Ishikawa (cell line): ENCODE measurements around the gene ZC2HC1C.

Experiments
- CEBPB ChIP-seq: IDR thresholded peaks from 2 replicates; pipeline ENCODE4 v1.6.1; 2012
- CREB1 ChIP-seq: IDR thresholded peaks from 2 replicates; pipeline ENCODE4 v1.6.1; 2012; ENCODE audit warnings: low read depth
- EGR1 ChIP-seq: IDR thresholded peaks from 2 replicates; pipeline ENCODE4 v1.6.1; 2012
- EP300 ChIP-seq: IDR thresholded peaks from 2 replicates; pipeline ENCODE4 v1.6.1; 2012; ENCODE audit warnings: borderline replicate concordance
- FOXM1 ChIP-seq: IDR thresholded peaks from 2 replicates; pipeline ENCODE4 v1.6.1; 2012; ENCODE audit warnings: low read depth, borderline replicate concordance
- NFIC ChIP-seq: IDR thresholded peaks from 2 replicates; pipeline ENCODE4 v1.6.1; 2012
- RAD21 ChIP-seq: IDR thresholded peaks from 2 replicates; pipeline ENCODE4 v1.6.1; 2012; ENCODE audit warnings: low read depth
- TAF1 ChIP-seq: IDR thresholded peaks from 2 replicates; pipeline ENCODE4 v1.6.1; 2012; ENCODE audit warnings: low read depth, mild to moderate bottlenecking
- TCF12 ChIP-seq: IDR thresholded peaks from 2 replicates; pipeline ENCODE4 v1.6.1; 2012; ENCODE audit warnings: low read depth
- TEAD4 ChIP-seq: IDR thresholded peaks from 2 replicates; pipeline ENCODE4 v1.6.1; 2012
- YY1 ChIP-seq: IDR thresholded peaks from 2 replicates; pipeline ENCODE4 v1.6.1; 2012; ENCODE audit warnings: low read depth
- ZBTB7A ChIP-seq: IDR thresholded peaks from 2 replicates; pipeline ENCODE4 v1.6.1; 2012; ENCODE audit warnings: low read depth
- TF ChIP-seq, protein P1 (sequence below): IDR thresholded peaks from 2 replicates; pipeline ENCODE4 v1.6.1; 2012
- TF ChIP-seq, protein P2 (sequence below): IDR thresholded peaks from 2 replicates; pipeline ENCODE4 v1.6.1; 2012
- TF ChIP-seq, protein P3 (sequence below): IDR thresholded peaks from 2 replicates; pipeline ENCODE4 v1.6.1; 2012; ENCODE audit warnings: low read depth, mild to moderate bottlenecking

ZC2HC1C gene

DNA sequence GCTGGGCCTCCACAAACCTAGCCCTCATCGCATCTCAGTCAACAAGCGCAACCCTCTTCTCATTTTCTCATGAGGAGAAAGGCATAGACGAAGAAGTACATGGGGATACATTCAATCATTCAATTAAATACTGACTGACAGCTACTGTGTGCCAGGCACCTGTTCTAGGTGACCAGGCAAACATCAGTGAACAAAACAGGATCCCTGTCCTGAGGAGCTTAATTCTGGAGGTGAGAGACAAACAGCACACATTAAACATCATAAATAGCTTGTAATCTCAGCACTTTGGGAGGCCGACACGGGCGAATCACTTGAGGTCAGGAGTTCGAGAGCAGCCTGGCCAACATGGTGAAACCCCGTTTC, 5.3 kb upstream of the ZC2HC1C start:
- TF ChIP-seq, protein P1, sequence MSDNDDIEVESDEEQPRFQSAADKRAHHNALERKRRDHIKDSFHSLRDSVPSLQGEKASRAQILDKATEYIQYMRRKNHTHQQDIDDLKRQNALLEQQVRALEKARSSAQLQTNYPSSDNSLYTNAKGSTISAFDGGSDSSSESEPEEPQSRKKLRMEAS, result no peak
- no peak for TF ChIP-seq EGR1
- no peak for TF ChIP-seq TEAD4
- TF ChIP-seq, protein P2, sequence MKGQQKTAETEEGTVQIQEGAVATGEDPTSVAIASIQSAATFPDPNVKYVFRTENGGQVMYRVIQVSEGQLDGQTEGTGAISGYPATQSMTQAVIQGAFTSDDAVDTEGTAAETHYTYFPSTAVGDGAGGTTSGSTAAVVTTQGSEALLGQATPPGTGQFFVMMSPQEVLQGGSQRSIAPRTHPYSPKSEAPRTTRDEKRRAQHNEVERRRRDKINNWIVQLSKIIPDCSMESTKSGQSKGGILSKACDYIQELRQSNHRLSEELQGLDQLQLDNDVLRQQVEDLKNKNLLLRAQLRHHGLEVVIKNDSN, result no peak
- TF ChIP-seq YY1, result no peak
- no peak for TF ChIP-seq EP300
- TF ChIP-seq FOXM1, result no peak
- TF ChIP-seq TCF12, result no peak
- no peak for TF ChIP-seq NFIC
- TF ChIP-seq TAF1, result no peak
- no peak for TF ChIP-seq CEBPB
- TF ChIP-seq CREB1, result no peak
- TF ChIP-seq ZBTB7A, result no peak
- no peak for TF ChIP-seq RAD21
- TF ChIP-seq, protein P3, sequence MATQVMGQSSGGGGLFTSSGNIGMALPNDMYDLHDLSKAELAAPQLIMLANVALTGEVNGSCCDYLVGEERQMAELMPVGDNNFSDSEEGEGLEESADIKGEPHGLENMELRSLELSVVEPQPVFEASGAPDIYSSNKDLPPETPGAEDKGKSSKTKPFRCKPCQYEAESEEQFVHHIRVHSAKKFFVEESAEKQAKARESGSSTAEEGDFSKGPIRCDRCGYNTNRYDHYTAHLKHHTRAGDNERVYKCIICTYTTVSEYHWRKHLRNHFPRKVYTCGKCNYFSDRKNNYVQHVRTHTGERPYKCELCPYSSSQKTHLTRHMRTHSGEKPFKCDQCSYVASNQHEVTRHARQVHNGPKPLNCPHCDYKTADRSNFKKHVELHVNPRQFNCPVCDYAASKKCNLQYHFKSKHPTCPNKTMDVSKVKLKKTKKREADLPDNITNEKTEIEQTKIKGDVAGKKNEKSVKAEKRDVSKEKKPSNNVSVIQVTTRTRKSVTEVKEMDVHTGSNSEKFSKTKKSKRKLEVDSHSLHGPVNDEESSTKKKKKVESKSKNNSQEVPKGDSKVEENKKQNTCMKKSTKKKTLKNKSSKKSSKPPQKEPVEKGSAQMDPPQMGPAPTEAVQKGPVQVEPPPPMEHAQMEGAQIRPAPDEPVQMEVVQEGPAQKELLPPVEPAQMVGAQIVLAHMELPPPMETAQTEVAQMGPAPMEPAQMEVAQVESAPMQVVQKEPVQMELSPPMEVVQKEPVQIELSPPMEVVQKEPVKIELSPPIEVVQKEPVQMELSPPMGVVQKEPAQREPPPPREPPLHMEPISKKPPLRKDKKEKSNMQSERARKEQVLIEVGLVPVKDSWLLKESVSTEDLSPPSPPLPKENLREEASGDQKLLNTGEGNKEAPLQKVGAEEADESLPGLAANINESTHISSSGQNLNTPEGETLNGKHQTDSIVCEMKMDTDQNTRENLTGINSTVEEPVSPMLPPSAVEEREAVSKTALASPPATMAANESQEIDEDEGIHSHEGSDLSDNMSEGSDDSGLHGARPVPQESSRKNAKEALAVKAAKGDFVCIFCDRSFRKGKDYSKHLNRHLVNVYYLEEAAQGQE, result no peak

DNA sequence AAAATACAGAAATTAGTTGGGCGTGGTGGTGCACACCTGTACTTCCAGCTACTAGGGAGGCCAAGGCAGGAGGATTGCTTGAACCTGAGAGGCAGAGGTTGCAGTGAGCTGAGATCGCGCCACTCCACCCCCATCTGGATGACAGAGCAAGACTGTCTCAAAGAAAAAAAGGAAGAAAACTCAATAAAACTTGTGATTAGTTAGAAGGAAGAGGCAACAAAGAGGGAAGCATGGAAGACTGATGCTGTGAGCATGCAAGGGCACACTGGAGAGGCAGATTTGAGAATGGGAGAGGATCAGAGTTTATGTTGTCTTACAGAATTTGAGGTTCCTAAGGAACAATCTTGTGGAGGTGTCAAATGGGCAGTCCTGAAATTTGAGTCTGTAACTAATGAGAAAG, 2.8 kb upstream of the ZC2HC1C start:
- TF ChIP-seq CREB1 (no peak), YY1 (no peak), TEAD4 (no peak), CEBPB (no peak)
- TF ChIP-seq, protein P1, result no peak

DNA sequence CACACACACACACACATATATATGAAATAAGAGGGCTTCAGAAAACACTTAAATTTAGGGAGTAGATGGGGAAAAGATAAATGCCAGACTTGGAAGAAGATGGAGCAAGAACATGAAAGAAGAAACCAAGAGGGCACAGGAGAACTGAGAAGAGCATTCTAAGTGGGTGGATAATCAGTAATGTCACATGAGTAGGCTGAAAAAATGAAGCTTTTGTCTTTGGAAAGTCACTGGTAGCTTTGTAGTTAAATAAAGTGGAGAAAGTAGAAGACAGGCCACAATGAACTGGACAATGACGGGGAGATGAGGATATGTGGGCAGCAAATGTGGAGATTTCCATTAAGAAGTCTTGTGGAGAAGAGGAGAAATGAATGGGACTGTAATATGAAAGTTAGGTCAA, 2.2 kb upstream of the ZC2HC1C start:
- TF ChIP-seq EP300 (no peak), ZBTB7A (no peak), RAD21 (no peak), CREB1 (no peak), YY1 (no peak), TEAD4 (no peak), TAF1 (no peak), TCF12 (no peak), CEBPB (no peak), NFIC (no peak), EGR1 (no peak), FOXM1 (no peak)
- TF ChIP-seq, protein P1, result no peak
- TF ChIP-seq, protein P2, result no peak
- TF ChIP-seq, protein P3, result no peak

DNA sequence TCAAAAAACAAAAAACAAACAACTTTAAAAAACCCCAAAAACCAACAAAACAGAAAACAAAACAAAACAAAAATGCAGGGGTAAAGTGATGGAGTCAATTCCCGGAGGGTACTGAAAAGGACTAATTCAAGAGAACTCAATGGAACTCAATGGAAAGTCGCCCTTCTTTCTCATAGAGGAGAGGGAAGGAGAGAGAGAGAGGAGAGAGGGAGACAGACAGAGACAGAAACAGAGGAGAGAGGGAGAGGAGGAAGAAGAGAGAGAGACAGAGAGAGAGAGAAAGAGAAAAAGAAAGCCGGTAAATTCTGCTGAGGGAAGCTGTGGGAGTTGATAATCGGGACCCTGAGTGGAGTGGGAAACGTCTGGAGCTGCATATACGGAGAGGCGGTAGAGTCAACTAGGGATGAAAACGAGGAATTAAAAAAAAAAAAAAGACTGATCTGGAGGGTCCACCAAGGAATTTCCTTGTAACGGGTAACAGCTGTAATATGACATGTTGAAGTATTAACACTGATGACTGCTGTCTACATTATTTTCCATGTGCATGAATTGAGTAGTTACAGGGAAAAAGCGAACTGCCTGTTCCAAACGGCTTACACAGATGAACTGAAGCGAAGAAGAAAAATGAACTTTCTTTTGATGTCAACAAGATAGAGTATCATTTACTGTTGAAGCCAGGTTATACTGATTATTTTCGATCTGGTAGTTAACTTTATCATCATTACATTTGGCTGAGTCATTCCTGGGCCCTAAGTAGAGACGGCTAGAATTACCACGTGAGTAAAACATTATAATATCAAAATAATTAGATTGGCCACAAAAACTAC, 934 bp upstream of the ZC2HC1C start:
- no peak for TF ChIP-seq CEBPB
- no peak for TF ChIP-seq YY1
- TF ChIP-seq ZBTB7A, result no peak
- no peak for TF ChIP-seq RAD21
- no peak for TF ChIP-seq EGR1
- TF ChIP-seq CREB1, result no peak
- no peak for TF ChIP-seq NFIC

DNA sequence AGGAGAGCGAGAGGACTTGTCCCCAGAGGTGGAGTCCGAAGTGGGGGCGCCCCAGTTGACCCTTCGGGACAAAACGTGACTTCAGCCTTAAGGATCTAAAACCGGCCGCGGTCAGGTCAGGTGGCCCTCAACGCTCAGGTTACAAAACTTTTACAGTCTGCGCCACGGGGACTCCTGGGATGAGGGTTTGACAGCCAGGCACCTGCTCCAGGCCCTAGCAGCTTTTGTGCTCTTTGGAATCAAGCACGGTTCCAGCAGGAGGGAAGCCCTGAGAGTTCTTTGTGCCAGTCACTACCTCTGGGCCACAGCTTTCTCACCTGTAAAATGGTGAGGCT, 337 bp downstream of the ZC2HC1C start:
- TF ChIP-seq YY1 (no peak), NFIC (no peak), CREB1 (no peak)
- TF ChIP-seq, protein P2, result 0 out of 2 replicates have a peak, but pooled peaks have one; percentile 41

DNA sequence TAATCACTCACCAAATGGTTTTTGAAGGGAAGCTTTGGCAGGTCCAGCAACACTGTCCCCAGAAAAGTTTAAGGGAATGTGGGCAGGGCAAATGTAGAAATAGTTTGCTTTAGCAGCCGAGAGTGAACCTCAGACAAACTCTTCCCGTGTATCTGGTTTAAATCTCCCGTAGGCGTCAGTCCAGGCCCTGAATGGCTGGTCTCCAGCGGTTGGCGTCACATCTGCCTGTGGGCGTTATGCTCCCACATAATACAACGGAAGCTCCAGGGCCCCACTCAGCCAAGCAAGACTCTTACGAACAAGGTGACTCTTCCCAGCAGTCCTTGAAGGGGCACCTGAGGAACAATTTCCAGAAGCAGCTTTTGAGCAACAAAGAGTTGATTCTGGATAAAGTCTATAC, 942 bp downstream of the ZC2HC1C start:
- TF ChIP-seq NFIC, result no peak
- TF ChIP-seq EP300, result no peak
- no peak for TF ChIP-seq TCF12
- no peak for TF ChIP-seq CREB1
- no peak for TF ChIP-seq EGR1
- TF ChIP-seq, protein P2, result no peak
- TF ChIP-seq TEAD4, result no peak
- TF ChIP-seq ZBTB7A, result no peak
- TF ChIP-seq CEBPB, result no peak
- TF ChIP-seq, protein P1, result no peak
- no peak for TF ChIP-seq FOXM1
- no peak for TF ChIP-seq YY1
- TF ChIP-seq, protein P3, result no peak
- TF ChIP-seq TAF1, result no peak
- no peak for TF ChIP-seq RAD21
